Left ventricle myocardium inferior (tissue), 1 donor: ENCODE measurements around the gene SPCS1. TPM values are rescaled to one million over a fixed set of nuclear protein-coding genes. Genes with fewer than 3 reads are reported as not detected.

Source experiments
- DNase-seq: peaks from one replicate; pipeline ENCODE4 v3.0.0-alpha.2; 2020
- H3K27ac ChIP-seq: fragments of 200-600 bp; replicated peaks from 2 replicates; pipeline ENCODE4 v1.8.0; 2021
- H3K27me3 ChIP-seq: fragments of 200-600 bp; 2 replicates; pipeline ENCODE4 v1.8.0; 2021; ENCODE audit warnings: low read depth
- H3K36me3 ChIP-seq: fragments of 200-600 bp; 2 replicates; pipeline ENCODE4 v1.8.0; 2021
- H3K4me1 ChIP-seq: fragments of 200-600 bp; 2 replicates; pipeline ENCODE4 v1.8.0; 2021
- H3K4me3 ChIP-seq: fragments of 200-600 bp; 2 replicates; pipeline ENCODE4 v1.8.0; 2021; ENCODE audit warnings: mild to moderate bottlenecking, moderate library complexity
- H3K9me3 ChIP-seq: fragments of 200-600 bp; replicated peaks from 2 replicates; pipeline ENCODE4 v1.8.0; 2021
- intact Hi-C: fragments of 100-400 bp; cut with micrococcal nuclease; formaldehyde crosslinking; loops from one replicate; pipeline ENCODE4 v1.11.0; 2022
- total RNA-seq: library from RNA; stranded (reverse); fragmentation: NEBNext Ultra II Directional; extraction: Animal tissue kit (Norgen Biotek cat#: 25700); gene quantifications from one replicate; pipeline ENCODE4 v1.2.1, GENCODE V29; 2021
- TF ChIP-seq, protein P1 (sequence below): fragments of 200-600 bp; IDR thresholded peaks from 2 replicates; pipeline ENCODE4 v1.8.0; 2021; ENCODE audit warnings: antibody characterized with exemption, mild to moderate bottlenecking, borderline replicate concordance
- donor health status: DM: no; HTN: yes; CAD: no; lungs with severe emphysema.

SPCS1 gene
- total RNA-seq, 1 donor from 2014 or later = 85.8 TPM

DNA sequence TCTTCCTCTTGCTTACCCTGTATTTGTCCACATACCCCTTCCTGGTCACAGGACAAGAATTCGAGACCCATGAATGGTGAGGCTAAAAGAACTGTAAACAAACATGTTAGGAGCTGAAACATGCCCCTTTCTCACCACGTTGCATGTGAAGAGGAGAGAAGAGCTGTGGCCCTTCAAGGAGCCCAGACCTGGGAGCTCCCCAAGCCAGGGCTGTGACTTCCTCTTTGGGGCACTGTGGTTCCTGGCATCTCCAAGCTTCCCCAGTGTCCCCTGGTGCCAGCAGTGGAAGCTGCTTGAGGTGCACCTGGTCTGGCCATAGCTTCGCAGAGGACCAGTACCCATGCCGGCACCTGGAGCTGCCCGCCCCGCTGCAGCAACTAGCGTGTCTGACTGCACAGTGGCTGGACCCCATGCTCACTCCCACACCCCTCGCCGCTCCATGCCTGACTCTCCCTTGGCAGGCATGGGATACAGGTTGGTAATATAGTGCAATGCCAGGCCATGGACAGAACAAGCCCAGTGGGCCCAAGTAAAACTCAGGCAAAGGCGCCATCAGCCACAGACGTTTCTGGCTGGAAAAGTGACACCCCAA is 9.9 kb downstream of the SPCS1 start:
- Histone ChIP-seq H3K36me3 (peaks cover 28% of the 10 kb centered on the region), H3K9me3 (peaks cover 11% of the 10 kb centered on the region), H3K4me3 (no peak overlapping the region), H3K27me3 (no peaks in the 10 kb centered on the region), H3K27ac (no peak overlapping the region), H3K4me1 (no peaks in the 10 kb centered on the region)
- TF ChIP-seq, protein P1, sequence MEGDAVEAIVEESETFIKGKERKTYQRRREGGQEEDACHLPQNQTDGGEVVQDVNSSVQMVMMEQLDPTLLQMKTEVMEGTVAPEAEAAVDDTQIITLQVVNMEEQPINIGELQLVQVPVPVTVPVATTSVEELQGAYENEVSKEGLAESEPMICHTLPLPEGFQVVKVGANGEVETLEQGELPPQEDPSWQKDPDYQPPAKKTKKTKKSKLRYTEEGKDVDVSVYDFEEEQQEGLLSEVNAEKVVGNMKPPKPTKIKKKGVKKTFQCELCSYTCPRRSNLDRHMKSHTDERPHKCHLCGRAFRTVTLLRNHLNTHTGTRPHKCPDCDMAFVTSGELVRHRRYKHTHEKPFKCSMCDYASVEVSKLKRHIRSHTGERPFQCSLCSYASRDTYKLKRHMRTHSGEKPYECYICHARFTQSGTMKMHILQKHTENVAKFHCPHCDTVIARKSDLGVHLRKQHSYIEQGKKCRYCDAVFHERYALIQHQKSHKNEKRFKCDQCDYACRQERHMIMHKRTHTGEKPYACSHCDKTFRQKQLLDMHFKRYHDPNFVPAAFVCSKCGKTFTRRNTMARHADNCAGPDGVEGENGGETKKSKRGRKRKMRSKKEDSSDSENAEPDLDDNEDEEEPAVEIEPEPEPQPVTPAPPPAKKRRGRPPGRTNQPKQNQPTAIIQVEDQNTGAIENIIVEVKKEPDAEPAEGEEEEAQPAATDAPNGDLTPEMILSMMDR = no peak
- no peak for DNase-seq
- intact Hi-C loops = no loop called here

DNA sequence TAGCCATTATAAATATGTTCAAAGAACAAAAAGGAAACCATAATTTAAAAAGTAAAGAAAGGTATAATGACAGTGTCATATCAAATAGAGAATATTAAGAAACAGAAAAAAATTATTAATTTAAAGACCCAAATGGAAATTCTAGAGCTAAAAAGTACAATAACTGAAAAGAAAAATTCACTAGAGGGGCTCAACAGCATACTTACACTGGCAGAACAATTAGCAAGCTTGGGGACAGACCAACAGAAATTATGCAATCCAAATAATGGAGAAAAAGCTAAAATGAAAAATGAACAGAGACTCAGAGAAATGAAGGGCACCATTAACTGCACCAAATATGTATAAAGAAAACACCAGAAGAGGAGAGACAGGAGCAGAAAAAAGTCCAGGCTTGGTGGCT is 13.7 kb downstream of the SPCS1 start:
- no peak for DNase-seq
- Histone ChIP-seq H3K36me3 (peaks cover 40% of the 10 kb centered on the region), H3K4me1 (no peaks in the 10 kb centered on the region), H3K4me3 (no peak overlapping the region), H3K9me3 (peaks cover 11% of the 10 kb centered on the region), H3K27ac (no peak overlapping the region), H3K27me3 (no peaks in the 10 kb centered on the region)
- intact Hi-C loops = no loop called here
- TF ChIP-seq, protein P1 = no peak

DNA sequence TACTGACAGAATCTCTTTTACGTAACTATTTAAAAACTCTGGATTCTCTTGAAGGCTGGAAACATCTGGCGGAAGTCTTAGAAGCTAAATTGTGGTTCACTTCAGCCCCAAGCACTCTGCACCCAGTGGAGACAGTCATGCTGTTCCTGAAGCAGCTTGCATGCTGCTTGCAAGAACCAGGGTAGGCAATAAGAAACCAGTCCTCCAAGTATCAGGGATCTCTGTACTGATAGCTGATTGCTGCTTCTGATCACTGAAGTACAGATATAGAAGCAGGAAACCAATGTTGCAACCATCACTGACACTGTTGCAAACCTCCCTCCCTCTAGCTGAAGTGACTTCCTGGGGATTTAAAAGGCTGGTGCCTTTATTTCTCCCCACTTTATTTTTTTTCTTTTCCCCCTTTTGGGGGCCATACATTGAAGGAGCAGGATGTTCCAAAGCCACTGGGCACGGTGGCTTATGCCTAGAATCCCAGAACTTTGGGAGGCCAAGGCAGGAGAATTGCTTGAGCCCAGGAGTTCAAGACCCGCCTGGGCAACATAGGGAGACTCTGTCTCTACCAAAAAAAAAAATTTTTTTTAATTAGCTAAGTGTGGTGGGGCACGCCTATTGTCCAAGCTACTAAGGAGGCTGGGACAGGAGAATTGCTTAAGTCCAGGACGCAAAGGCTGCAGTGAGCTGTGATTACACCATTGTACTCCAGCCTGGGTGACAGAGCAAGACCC is 15.3 kb downstream of the SPCS1 start:
- H3K4me3 ChIP-seq = no peak overlapping the region
- DNase-seq = no peak
- no peak overlapping the region for H3K27ac ChIP-seq
- TF ChIP-seq, protein P1 = no peak
- intact Hi-C loops = no loop called here
- peaks cover 11% of the 10 kb centered on the region for H3K9me3 ChIP-seq
- no peaks in the 10 kb centered on the region for H3K4me1 ChIP-seq
- peaks cover 40% of the 10 kb centered on the region for H3K36me3 ChIP-seq
- H3K27me3 ChIP-seq = no peaks in the 10 kb centered on the region

DNA sequence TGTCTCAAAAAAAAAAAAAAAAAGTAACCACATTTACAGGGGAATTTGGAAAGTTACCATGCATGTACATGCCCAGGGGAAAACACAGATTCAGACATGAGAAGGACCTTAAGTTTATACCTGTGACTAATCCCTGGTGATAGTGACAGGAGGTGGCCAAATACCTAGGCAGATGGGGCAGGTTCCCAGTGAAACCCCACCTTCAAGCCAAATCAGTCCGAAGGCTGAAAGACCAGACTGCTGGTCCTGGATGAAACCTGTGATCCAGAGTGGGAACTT is 15.8 kb downstream of the SPCS1 start:
- H3K27ac ChIP-seq = no peak overlapping the region
- TF ChIP-seq, protein P1 = no peak
- intact Hi-C loops = no loop called here
- H3K36me3 ChIP-seq = peaks cover 40% of the 10 kb centered on the region
- no peak overlapping the region for H3K4me3 ChIP-seq
- peaks cover 11% of the 10 kb centered on the region for H3K9me3 ChIP-seq
- H3K27me3 ChIP-seq = no peaks in the 10 kb centered on the region
- H3K4me1 ChIP-seq = no peaks in the 10 kb centered on the region
- no peak for DNase-seq

DNA sequence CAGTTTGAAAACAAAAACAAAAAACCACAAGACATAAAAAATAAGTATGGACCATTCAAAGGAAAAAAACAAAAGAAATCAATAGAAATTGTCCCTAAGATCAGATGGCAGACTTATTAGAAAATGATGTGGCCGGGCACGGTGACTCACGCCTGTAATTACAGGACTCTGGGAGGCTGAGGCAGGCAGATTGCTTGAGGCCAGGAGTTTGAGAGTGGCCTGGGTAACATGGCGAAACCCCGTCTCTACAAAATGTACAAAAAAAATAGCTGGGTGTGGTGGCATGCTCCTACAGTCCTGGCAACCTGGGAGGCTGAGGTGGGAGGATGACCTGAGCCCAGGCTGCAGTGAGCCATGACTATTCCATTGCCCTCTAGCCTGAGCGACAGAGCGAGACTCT is 16.6 kb downstream of the SPCS1 start:
- Histone ChIP-seq H3K36me3 (peaks cover 40% of the 10 kb centered on the region), H3K4me3 (no peak overlapping the region), H3K9me3 (peaks cover 11% of the 10 kb centered on the region), H3K27ac (no peak overlapping the region), H3K4me1 (no peaks in the 10 kb centered on the region), H3K27me3 (no peaks in the 10 kb centered on the region)
- no peak for DNase-seq
- intact Hi-C loops = no loop called here
- TF ChIP-seq, protein P1 = no peak
